Measurements from ENCODE around the gene MRPL51.
A peak's percentile ranks its signal among the peaks of the same experiment; 100 is the strongest.
"Not testable (repeated sequence)": the region's sequence is repeated elsewhere in the genome, so short reads cannot be mapped to it uniquely, and the experiment has no call there.

The MRPL51 gene

GRCh38 chr12:6493497-6494257, 615 bp upstream of the MRPL51 start, which contains the start of gene NCAPD2:
TSS of gene NCAPD2 (plus strand) at chr12:6494102. CDS start at chr12:6495099, 997 bp downstream.
- CTCF ChIA-PET = no interaction called here
- POLR2A ChIA-PET (ENCODE audit: low non-redundant PET) = interaction anchor here (0.6 to 1.5 kb wide), 4 partner anchors 23 to 273 kb away, joined by 3 to 6 read pairs (median 3); partner anchors contain the start of genes GAPDH and VAMP1
- peak within 1 kb of the TSS; percentile 93 for H3K27ac ChIP-seq
- DNase-seq (ENCODE audit: low spot score) = peak; percentile 97
- TF ChIP-seq CTCF (conservative IDR thresholded peaks at IDR 0.05; ENCODE audit: low read depth) = no peak

GRCh38 chr12:6490673-6491072, 2.4 kb downstream of the MRPL51 start:
- CTCF ChIA-PET = interaction anchor here (0.7 kb wide), 1 partner anchor 634 kb away, joined by 6 read pairs; no protein-coding TSS in a partner anchor
- H3K27ac ChIP-seq; POLR2A ChIA-PET (ENCODE audit: low non-redundant PET); DNase-seq (ENCODE audit: low spot score): not testable (repeated sequence)

- CTCF ChIA-PET = interaction anchor here (0.6 kb wide), 1 partner anchor 284 kb away, joined by 4 read pairs; no protein-coding TSS in a partner anchor
- DNase-seq (ENCODE audit: low spot score) = no peak
- POLR2A ChIA-PET (ENCODE audit: low non-redundant PET) = no interaction called here
- TF ChIP-seq CTCF (conservative IDR thresholded peaks at IDR 0.05; ENCODE audit: low read depth) = no peak
- no peak overlapping the region for H3K27ac ChIP-seq
Measured at GRCh38 chr12:6489449-6489848, 3.6 kb downstream of the MRPL51 start.

GRCh38 chr12:6488240-6488639, 4.8 kb downstream of the MRPL51 start:
- CTCF ChIA-PET = interaction anchor here (0.6 to 0.7 kb wide), 2 partner anchors 18 to 62 kb away, joined by 3 read pairs; partner anchors contain the start of gene VAMP1
- POLR2A ChIA-PET (ENCODE audit: low non-redundant PET) = no interaction called here
- H3K27ac ChIP-seq = no peak overlapping the region
- DNase-seq (ENCODE audit: low spot score) = no peak
- TF ChIP-seq CTCF (conservative IDR thresholded peaks at IDR 0.05; ENCODE audit: low read depth) = no peak

- no peak overlapping the region for H3K27ac ChIP-seq
- ChIA-PET POLR2A (ENCODE audit: low non-redundant PET) (no interaction called here), CTCF (no interaction called here)
- no peak for TF ChIP-seq CTCF (conservative IDR thresholded peaks at IDR 0.05; ENCODE audit: low read depth)
- DNase-seq (ENCODE audit: low spot score) = no peak
Measured at GRCh38 chr12:6478416-6478815, 14.6 kb downstream of the MRPL51 start.

- POLR2A ChIA-PET (ENCODE audit: low non-redundant PET); CTCF ChIA-PET; DNase-seq (ENCODE audit: low spot score); H3K27ac ChIP-seq: not testable (repeated sequence)
Measured at GRCh38 chr12:6477601-6478377, 15.3 kb downstream of the MRPL51 start.

GRCh38 chr12:6476489-6476888, 16.6 kb downstream of the MRPL51 start:
- no peak for DNase-seq (ENCODE audit: low spot score)
- no peak for TF ChIP-seq CTCF (conservative IDR thresholded peaks at IDR 0.05; ENCODE audit: low read depth)
- CTCF ChIA-PET = no interaction called here
- POLR2A ChIA-PET (ENCODE audit: low non-redundant PET) = no interaction called here
- no peak overlapping the region for H3K27ac ChIP-seq

GRCh38 chr12:6475233-6475975, 17.7 kb downstream of the MRPL51 start:
- POLR2A ChIA-PET (ENCODE audit: low non-redundant PET); H3K27ac ChIP-seq; DNase-seq (ENCODE audit: low spot score); CTCF ChIA-PET: not testable (repeated sequence)

Measured in RWPE1 (cell line).